Germinal center (tissue), 1 donor: ENCODE measurements around the gene IFNW1.

ENCODE experiments used
- DNase-seq: peaks from one replicate; pipeline ENCODE4 v3.0.0; 2012; ENCODE audit warnings: mixed read lengths, low spot score

IFNW1 gene

DNA sequence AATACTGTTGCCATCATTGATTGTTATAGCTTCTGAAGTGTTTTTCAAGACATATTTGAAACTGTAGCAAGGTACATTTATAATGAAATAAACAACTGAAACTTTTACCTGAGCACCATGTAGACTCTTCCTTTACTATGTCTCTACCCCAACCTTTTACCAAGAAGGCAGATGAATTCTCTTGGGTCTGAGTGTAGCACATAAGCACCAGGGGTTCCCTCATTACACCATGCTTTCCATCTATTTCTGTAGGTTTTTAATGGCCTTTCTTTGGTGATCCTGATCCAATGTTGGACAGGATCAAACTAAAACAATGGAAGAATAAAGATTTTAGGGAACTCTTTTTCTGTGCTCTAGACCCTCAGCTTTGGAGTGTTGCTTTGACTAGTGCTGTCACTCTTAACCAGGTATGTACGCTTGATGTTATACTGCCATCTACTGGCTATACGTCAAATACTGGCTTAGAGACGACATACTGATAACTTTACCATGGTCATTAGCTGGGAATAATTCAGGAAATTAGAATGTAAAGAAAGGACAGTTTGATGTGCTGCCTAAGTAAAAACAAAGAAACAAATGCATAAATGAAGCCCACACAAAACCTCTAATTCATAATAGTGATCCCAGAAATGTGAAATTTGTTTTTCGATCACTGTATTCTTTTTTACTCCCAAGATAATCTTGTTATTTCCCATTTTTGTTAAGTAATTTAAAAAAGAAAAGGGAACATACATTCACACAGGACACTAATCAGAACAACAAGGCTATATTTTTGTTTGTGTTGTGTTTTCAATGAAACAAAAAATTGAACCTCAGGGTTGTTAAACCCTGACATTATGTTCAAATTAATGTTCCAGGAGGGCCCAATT is 30.7 kb downstream of the IFNW1 start:
- peak; percentile 44 for DNase-seq

- no peak for DNase-seq
These were observed 36.8 kb downstream of the IFNW1 start for GRCh38 chr9:21104787-21105186.

GRCh38 chr9:21102305-21102704 is 39.3 kb downstream of the IFNW1 start:
- no peak for DNase-seq

- no peak for DNase-seq
These were observed 43.8 kb downstream of the IFNW1 start for GRCh38 chr9:21097817-21098216.

DNA sequence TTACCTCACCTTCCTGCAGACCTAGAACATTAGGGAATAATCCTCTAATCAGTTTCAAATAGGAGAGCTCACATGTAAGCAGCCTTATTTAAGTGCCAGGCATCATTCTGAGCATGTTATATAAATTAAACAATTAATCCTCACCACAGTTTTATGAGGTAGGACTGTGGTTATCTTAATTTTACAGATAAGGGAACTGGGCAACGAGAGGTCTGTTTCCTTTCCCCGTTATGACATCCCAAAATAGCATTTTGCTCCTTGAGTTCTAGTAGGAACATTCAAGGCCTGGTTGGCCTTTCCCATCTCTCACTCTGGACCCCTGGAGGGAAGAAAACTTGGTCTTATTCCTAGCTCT is 44.8 kb downstream of the IFNW1 start:
- DNase-seq = no peak

GRCh38 chr9:21096172-21096900 is 45.3 kb downstream of the IFNW1 start:
- no peak for DNase-seq

GRCh38 chr9:21095561-21095960 is 46.1 kb downstream of the IFNW1 start:
- DNase-seq = no peak
